Panc1 (cell line): Measurements from ENCODE around the gene MBD3L3. TPM values are rescaled to one million over a fixed set of nuclear protein-coding genes. Genes with fewer than 3 reads are reported as not detected.
A peak's percentile ranks its signal among the peaks of the same experiment; 100 is the strongest.
"Not testable (repeated sequence)": the region's sequence is repeated elsewhere in the genome, so short reads cannot be mapped to it uniquely, and the experiment has no call there.

Source experiments
- ATAC-seq: fragments of 200-7000 bp; cut with Tn5 transposase; 2 replicates; pipeline ENCODE4 v1.9.1; 2020; ENCODE audit warnings: mild to moderate bottlenecking, moderate library complexity
- BruUV-seq: library from RNA; stranded (reverse); fragments of 400-500 nt; replicated peaks from 2 replicates; lab custom pipeline; 2021; lab: Mats Ljungman, UMichigan
- CTCF ChIA-PET: fragments of 300-600 bp; sonication (Branson Sonifier 250); formaldehyde crosslinking; loops from one replicate; lab custom pipeline; 2022; ENCODE audit warnings: antibody characterized with exemption; lab: Charles Lee
- POLR2A ChIA-PET: fragments of 300-600 bp; sonication (Branson Sonifier 250); formaldehyde crosslinking; loops from one replicate; lab custom pipeline; 2022; ENCODE audit warnings: antibody characterized with exemption; lab: Charles Lee
- DNase-seq: peaks from one replicate; pipeline ENCODE4 v3.0.0-alpha.2; 2010; ENCODE audit warnings: low read depth, low spot score
- H3K27ac ChIP-seq: 2 replicates; pipeline ENCODE4 v1.5.1; 2011; ENCODE audit warnings: mild to moderate bottlenecking, low read length, inconsistent platforms
- H3K27me3 ChIP-seq: fragments of 200-500 bp; sonication (Bioruptor generic); 2 replicates; pipeline ENCODE4 v1.6.0; 2014; ENCODE audit warnings: low read length, inconsistent platforms; ENCODE audit not compliant: control insufficient read depth, insufficient read depth
- H3K36me3 ChIP-seq: fragments of 200-500 bp; sonication (Bioruptor generic); 2 replicates; pipeline ENCODE4 v1.5.1; 2014; ENCODE audit warnings: inconsistent platforms, mild to moderate bottlenecking, low read length, moderate library complexity; ENCODE audit not compliant: control insufficient read depth, insufficient read depth
- H3K4me1 ChIP-seq: 2 replicates; pipeline ENCODE4 v1.5.1; 2011; ENCODE audit warnings: inconsistent platforms, mild to moderate bottlenecking, low read length, moderate library complexity; ENCODE audit not compliant: control insufficient read depth, insufficient read depth
- H3K4me3 ChIP-seq, 2 experiments: 2 replicates each; pipeline ENCODE4 v1.5.1; 2011 to 2012; ENCODE audit warnings: low read depth in 2 of 2, low read length in 2 of 2, mild to moderate bottlenecking in 2 of 2, inconsistent platforms in 1 of 2, moderate library complexity in 1 of 2
- H3K9me3 ChIP-seq: fragments of 200-500 bp; sonication (Bioruptor generic); 2 replicates; pipeline ENCODE4 v1.5.1; 2014; ENCODE audit warnings: low read depth, mild to moderate bottlenecking, inconsistent platforms, low read length, moderate library complexity; ENCODE audit not compliant: control insufficient read depth, insufficient read depth
- POLR2AphosphoS5 ChIP-seq: IDR thresholded peaks from 2 replicates; pipeline ENCODE4 v1.6.1; 2012; ENCODE audit warnings: mild to moderate bottlenecking, low read depth, low read length, moderate library complexity
- SIN3A ChIP-seq: IDR thresholded peaks from 2 replicates; pipeline ENCODE4 v1.6.1; 2012; ENCODE audit warnings: low read depth, mild to moderate bottlenecking, low read length, moderate library complexity, borderline replicate concordance; ENCODE audit not compliant: insufficient read depth
- TCF7L2 ChIP-seq: IDR thresholded peaks from 2 replicates; pipeline ENCODE4 v1.6.1; 2011; ENCODE audit warnings: mild to moderate bottlenecking, low read depth, low read length, inconsistent platforms
- in situ Hi-C: cut with HindIII; loops from 2 replicates; pipeline ENCODE4 v1.10.0; 2016; ENCODE audit warnings: low sequenced_read_pairs, low pct_unique_long_range_greater_than_20kb
- intact Hi-C: fragments of 100-400 bp; cut with micrococcal nuclease; formaldehyde crosslinking; loops from one replicate; pipeline ENCODE4 v1.10.0; 2022; ENCODE audit not compliant: unreplicated experiment
- total RNA-seq: library from RNA; stranded (reverse); gene quantifications from one replicate; pipeline ENCODE4 v1.2.1, GENCODE V29; 2021; ENCODE audit not compliant: unreplicated experiment
- TF ChIP-seq, protein P1 (sequence below), 2 experiments: IDR thresholded peaks; 2 replicates each; pipeline ENCODE4 v1.6.1; 2011 to 2012; ENCODE audit warnings: low read depth in 2 of 2, control low read depth in 1 of 2, low read length in 1 of 2, mild to moderate bottlenecking in 1 of 2, moderate library complexity in 1 of 2; ENCODE audit not compliant: insufficient read depth in 1 of 2
- TF ChIP-seq, protein P2 (sequence below): fragments of 450-650 bp; IDR thresholded peaks from 2 replicates; pipeline ENCODE4 v1.5.1; 2017; ENCODE audit warnings: mild to moderate bottlenecking

The MBD3L3 gene
- total RNA-seq, 1 experiment from 2014 or later: not detected

DNA sequence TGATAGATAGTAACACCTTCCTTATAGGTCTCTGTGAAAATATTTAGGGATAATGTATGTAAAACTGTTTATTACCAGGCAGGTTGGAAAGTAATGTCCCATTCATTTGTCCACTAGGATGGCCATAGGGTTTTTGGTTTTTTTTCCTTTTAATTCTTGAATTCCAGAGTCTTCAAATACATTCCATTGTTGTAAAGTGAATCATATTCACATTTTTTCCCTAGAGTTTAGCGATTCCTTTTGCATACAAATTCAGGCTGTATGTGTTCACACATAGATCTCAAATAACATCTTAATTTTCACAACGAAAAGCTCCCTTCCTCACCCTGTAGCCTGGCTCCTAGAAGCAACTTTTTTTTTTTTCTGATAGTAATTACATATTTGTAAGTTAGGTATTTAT lies 9.2 kb upstream of the MBD3L3 start:
- H3K4me1 ChIP-seq: no peaks in the 10 kb centered on the region
- peaks cover 4% of the 10 kb centered on the region; the same call in 1 of the 2 replicates for H3K9me3 ChIP-seq
- no peak for DNase-seq
- TF ChIP-seq, protein P1, sequence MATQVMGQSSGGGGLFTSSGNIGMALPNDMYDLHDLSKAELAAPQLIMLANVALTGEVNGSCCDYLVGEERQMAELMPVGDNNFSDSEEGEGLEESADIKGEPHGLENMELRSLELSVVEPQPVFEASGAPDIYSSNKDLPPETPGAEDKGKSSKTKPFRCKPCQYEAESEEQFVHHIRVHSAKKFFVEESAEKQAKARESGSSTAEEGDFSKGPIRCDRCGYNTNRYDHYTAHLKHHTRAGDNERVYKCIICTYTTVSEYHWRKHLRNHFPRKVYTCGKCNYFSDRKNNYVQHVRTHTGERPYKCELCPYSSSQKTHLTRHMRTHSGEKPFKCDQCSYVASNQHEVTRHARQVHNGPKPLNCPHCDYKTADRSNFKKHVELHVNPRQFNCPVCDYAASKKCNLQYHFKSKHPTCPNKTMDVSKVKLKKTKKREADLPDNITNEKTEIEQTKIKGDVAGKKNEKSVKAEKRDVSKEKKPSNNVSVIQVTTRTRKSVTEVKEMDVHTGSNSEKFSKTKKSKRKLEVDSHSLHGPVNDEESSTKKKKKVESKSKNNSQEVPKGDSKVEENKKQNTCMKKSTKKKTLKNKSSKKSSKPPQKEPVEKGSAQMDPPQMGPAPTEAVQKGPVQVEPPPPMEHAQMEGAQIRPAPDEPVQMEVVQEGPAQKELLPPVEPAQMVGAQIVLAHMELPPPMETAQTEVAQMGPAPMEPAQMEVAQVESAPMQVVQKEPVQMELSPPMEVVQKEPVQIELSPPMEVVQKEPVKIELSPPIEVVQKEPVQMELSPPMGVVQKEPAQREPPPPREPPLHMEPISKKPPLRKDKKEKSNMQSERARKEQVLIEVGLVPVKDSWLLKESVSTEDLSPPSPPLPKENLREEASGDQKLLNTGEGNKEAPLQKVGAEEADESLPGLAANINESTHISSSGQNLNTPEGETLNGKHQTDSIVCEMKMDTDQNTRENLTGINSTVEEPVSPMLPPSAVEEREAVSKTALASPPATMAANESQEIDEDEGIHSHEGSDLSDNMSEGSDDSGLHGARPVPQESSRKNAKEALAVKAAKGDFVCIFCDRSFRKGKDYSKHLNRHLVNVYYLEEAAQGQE (IDR thresholded peaks at IDR 0.05; ENCODE audit: insufficient read depth in 1 of 2, low read depth in 2 of 2, low read length in 1 of 2): no peak
- TF ChIP-seq, protein P2, sequence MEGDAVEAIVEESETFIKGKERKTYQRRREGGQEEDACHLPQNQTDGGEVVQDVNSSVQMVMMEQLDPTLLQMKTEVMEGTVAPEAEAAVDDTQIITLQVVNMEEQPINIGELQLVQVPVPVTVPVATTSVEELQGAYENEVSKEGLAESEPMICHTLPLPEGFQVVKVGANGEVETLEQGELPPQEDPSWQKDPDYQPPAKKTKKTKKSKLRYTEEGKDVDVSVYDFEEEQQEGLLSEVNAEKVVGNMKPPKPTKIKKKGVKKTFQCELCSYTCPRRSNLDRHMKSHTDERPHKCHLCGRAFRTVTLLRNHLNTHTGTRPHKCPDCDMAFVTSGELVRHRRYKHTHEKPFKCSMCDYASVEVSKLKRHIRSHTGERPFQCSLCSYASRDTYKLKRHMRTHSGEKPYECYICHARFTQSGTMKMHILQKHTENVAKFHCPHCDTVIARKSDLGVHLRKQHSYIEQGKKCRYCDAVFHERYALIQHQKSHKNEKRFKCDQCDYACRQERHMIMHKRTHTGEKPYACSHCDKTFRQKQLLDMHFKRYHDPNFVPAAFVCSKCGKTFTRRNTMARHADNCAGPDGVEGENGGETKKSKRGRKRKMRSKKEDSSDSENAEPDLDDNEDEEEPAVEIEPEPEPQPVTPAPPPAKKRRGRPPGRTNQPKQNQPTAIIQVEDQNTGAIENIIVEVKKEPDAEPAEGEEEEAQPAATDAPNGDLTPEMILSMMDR: no peak
- TF ChIP-seq TCF7L2 (no peak), SIN3A (no peak), POLR2AphosphoS5 (no peak)
- intact Hi-C loops: no loop called here
- BruUV-seq: no TSS peak
- no peak for ATAC-seq
- POLR2A ChIA-PET: no interaction called here
- CTCF ChIA-PET: no interaction called here
- no peaks in the 10 kb centered on the region for H3K27me3 ChIP-seq
- no peak overlapping the region for H3K27ac ChIP-seq
- H3K36me3 ChIP-seq: peaks cover 5% of the 10 kb centered on the region
- no peak overlapping the region for H3K4me3 ChIP-seq
- in situ Hi-C loops: no loop called here

DNA sequence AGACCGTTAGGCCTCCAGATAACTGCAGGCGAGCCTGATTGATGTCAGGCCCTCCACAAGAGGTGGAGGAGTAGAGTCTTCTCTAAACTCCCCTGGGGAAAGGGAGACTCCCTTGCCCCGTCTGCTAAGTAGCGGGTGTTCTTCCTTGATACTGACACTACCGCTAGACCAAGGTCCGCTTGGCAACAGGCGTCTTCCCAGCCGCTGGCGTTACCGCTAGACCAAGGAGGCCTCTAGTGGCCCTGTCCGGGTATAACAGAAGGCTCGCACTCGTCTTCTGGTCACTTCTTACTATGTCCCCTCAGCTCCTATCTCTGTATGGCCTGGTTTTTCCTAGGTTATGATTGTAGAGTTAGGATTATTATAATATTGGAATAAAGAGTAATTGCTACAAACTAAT lies 8.6 kb upstream of the MBD3L3 start:
- H3K4me3 ChIP-seq, H3K4me1 ChIP-seq, DNase-seq, H3K27ac ChIP-seq, CTCF ChIA-PET, in situ Hi-C loops, POLR2A ChIA-PET, H3K9me3 ChIP-seq, H3K27me3 ChIP-seq, ATAC-seq, intact Hi-C loops, BruUV-seq, H3K36me3 ChIP-seq: not testable (repeated sequence)
- TF ChIP-seq, protein P2: peak; percentile 71
